Measurements from ENCODE around the gene MAP1LC3B.

Gene MAP1LC3B

GRCh38 chr16:87369117-87369765 lies 22.9 kb upstream of the MAP1LC3B start:
- H3K27ac ChIP-seq (ENCODE audit: poor library complexity, severe bottlenecking): no peak overlapping the region
- H3K36me3 ChIP-seq (ENCODE audit: low read depth): peaks cover 9% of the 10 kb centered on the region; the same call in 1 of the 2 replicates
- no peaks in the 10 kb centered on the region for H3K9me3 ChIP-seq (ENCODE audit: severe bottlenecking)
- ATAC-seq (ENCODE audit: low read depth): no peak
- H3K4me3 ChIP-seq (ENCODE audit: severe bottlenecking): no peak overlapping the region
- no peak for DNase-seq (ENCODE audit: low spot score)
- no peak for TF ChIP-seq CTCF (IDR thresholded peaks at IDR 0.05; ENCODE audit: poor library complexity, severe bottlenecking)
- H3K27me3 ChIP-seq (ENCODE audit: insufficient read depth, poor library complexity, severe bottlenecking): no peaks in the 10 kb centered on the region
- no peaks in the 10 kb centered on the region for H3K4me1 ChIP-seq (ENCODE audit: insufficient read depth, poor library complexity, severe bottlenecking)

DNA sequence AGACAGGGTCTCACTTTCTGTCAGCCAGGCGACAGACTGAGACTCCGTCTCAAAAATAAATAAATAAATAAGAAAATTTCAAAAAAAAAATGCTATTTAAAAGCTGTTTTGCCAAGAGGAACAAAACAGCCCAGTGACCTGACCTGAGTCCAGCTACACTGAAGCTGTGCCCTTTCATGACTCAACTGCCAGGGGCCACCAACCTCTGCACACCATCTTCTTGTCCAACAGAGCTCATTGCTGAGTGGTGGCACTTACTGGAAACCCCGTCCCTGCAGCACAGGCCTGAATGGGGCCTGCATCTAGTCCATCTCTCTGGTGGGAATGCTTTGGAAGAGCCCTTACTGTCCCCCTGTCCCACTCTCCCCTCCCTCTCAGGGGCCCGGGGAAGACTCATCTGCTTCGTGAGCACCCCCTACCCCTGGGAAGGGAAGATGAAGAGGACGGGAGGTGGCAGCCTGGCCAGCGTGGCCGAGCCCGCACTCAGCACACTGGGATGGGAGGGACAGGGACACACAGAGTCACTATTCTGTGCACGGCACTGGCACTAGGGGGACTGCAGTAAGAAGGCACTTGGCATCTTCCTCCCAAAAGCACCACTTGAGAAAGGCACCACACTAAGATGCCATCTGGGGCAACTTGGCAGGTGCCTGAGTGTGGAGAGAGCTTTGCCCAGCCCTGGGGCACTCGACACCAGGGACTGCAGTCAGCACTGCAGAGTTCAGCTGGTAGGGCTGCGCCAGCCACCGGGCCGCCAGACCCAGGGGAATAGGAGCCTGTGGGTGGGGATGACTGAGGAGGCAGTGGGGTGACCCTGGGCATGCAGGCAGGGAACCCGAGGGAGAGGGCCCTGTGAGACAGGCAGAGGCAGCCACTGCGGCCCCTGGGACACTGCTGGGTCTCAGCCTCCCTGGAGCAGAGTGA lies 22.1 kb upstream of the MAP1LC3B start:
- Histone ChIP-seq H3K27me3 (ENCODE audit: insufficient read depth, poor library complexity, severe bottlenecking) (no peaks in the 10 kb centered on the region), H3K27ac (ENCODE audit: poor library complexity, severe bottlenecking) (no peak overlapping the region), H3K4me1 (ENCODE audit: insufficient read depth, poor library complexity, severe bottlenecking) (no peaks in the 10 kb centered on the region), H3K36me3 (ENCODE audit: low read depth) (peaks cover 14% of the 10 kb centered on the region; the same call in 1 of the 2 replicates), H3K9me3 (ENCODE audit: severe bottlenecking) (no peaks in the 10 kb centered on the region), H3K4me3 (ENCODE audit: severe bottlenecking) (no peak overlapping the region)
- DNase-seq (ENCODE audit: low spot score) (no peak), ATAC-seq (ENCODE audit: low read depth) (no peak)
- TF ChIP-seq CTCF (IDR thresholded peaks at IDR 0.05; ENCODE audit: poor library complexity, severe bottlenecking): no peak

GRCh38 chr16:87371261-87371866 lies 20.8 kb upstream of the MAP1LC3B start:
- TF ChIP-seq CTCF (IDR thresholded peaks at IDR 0.05; ENCODE audit: poor library complexity, severe bottlenecking): no peak
- Histone ChIP-seq H3K4me3 (ENCODE audit: severe bottlenecking) (no peak overlapping the region), H3K27ac (ENCODE audit: poor library complexity, severe bottlenecking) (no peak overlapping the region), H3K9me3 (ENCODE audit: severe bottlenecking) (no peaks in the 10 kb centered on the region), H3K4me1 (ENCODE audit: insufficient read depth, poor library complexity, severe bottlenecking) (peaks cover 12% of the 10 kb centered on the region), H3K36me3 (ENCODE audit: low read depth) (peaks cover 10% of the 10 kb centered on the region; the same call in 1 of the 2 replicates), H3K27me3 (ENCODE audit: insufficient read depth, poor library complexity, severe bottlenecking) (no peaks in the 10 kb centered on the region)
- DNase-seq (ENCODE audit: low spot score) (no peak), ATAC-seq (ENCODE audit: low read depth) (no peak)

DNA sequence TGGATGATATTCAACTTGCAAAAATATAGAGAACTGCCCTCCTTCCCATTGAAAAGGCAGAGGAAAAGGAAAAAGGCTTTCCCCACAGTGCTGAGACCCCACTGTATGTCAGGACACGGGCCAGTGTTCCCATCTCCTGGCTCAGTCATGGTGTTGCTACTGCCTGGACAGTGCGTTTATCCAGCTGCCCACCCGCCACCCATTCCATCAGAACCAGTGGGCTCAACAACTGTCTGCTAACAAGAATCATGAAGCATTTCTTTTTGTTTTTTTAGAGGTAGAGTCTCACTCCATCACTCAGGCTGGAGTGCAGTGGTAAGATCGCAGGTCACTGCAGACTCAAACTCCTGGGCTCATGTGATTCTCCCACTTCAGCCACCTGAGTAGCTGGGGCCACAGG lies 19.8 kb upstream of the MAP1LC3B start:
- Histone ChIP-seq H3K4me1 (ENCODE audit: insufficient read depth, poor library complexity, severe bottlenecking) (peaks cover 15% of the 10 kb centered on the region), H3K4me3 (ENCODE audit: severe bottlenecking) (no peak overlapping the region), H3K27me3 (ENCODE audit: insufficient read depth, poor library complexity, severe bottlenecking) (no peaks in the 10 kb centered on the region), H3K9me3 (ENCODE audit: severe bottlenecking) (no peaks in the 10 kb centered on the region), H3K36me3 (ENCODE audit: low read depth) (0 out of 2 replicates have a peak, but pooled peaks cover 5% of the 10 kb centered on the region), H3K27ac (ENCODE audit: poor library complexity, severe bottlenecking) (no peak overlapping the region)
- ATAC-seq (ENCODE audit: low read depth) (no peak), DNase-seq (ENCODE audit: low spot score) (no peak)
- no peak for TF ChIP-seq CTCF (IDR thresholded peaks at IDR 0.05; ENCODE audit: poor library complexity, severe bottlenecking)
